ENCODE measurements around the gene PSME3IP1.

DNA sequence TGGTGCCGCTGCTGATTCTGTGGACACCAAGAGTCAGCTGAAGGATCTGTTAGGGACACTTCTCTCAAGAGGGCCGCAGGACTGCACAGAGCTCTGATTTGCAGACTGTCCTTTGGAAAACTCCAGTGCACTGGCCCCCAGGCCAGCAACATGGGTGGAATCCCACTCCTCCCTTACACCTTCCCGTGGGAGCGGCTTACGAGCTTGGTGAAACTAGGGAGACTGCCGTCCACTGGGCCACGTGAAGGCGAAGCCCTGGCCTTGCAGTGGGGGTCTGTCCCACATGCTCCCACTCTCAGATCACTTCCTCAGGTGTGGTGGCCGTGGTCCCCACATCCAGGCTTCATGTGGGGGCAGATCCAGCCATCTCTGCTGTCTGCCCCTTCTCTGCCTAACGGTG is 36.4 kb downstream of the PSME3IP1 start:
- TF ChIP-seq EZH2 (IDR thresholded peaks at IDR 0.05) (no peak), POLR2AphosphoS5 (IDR thresholded peaks at IDR 0.05; ENCODE audit: borderline replicate concordance, low read depth, low read length) (no peak), FOXP2 (optimal IDR thresholded peaks at IDR 0.05; ENCODE audit: control extremely low read depth, extremely low read length, insufficient read depth) (no peak)

All from SK-N-MC (cell line).